AG04450 (cell line): ENCODE measurements around the gene GMDS. TPM values are rescaled to one million over a fixed set of nuclear protein-coding genes. Genes with fewer than 3 reads are reported as not detected.

Source experiments
- CTCF ChIA-PET: fragments of 300-600, 350-600 bp; formaldehyde crosslinking; extraction: SDS; loops from one replicate; lab custom pipeline; 2022; ENCODE audit warnings: antibody characterized with exemption, inconsistent platforms; lab: Charles Lee
- POLR2A ChIA-PET: fragments of 350-600 bp; formaldehyde crosslinking; extraction: SDS; loops from one replicate; lab custom pipeline; 2021; ENCODE audit warnings: antibody characterized with exemption, inconsistent platforms; lab: Yijun Ruan, JAX
- DNase-seq: peaks from one replicate; pipeline ENCODE4 v3.0.0-alpha.2; 2011; ENCODE audit warnings: low read depth, low spot score
- H3K27ac ChIP-seq: one replicate; pipeline ENCODE4 v1.5.1; 2012; ENCODE audit warnings: low read depth, low read length, control low read depth
- H3K27me3 ChIP-seq: one replicate; pipeline ENCODE4 v1.6.0; 2012; ENCODE audit warnings: low read length; ENCODE audit not compliant: control insufficient read depth, insufficient read depth
- H3K4me3 ChIP-seq: 2 replicates; pipeline ENCODE4 v1.5.1; 2011; ENCODE audit warnings: mild to moderate bottlenecking, low read depth, low read length, control low read depth
- H3K9me3 ChIP-seq: 2 replicates; pipeline ENCODE4 v1.5.1; 2012; ENCODE audit warnings: low read length; ENCODE audit not compliant: control insufficient read depth, insufficient read depth
- CTCF ChIP-seq: IDR thresholded peaks from 2 replicates; pipeline ENCODE4 v1.5.1; 2011; ENCODE audit warnings: low read depth, low read length, control low read depth, inconsistent platforms
- polyA plus RNA-seq: library from polyadenylated mRNA; depleted of rRNA; stranded (reverse); fragments of >200 nt; gene quantifications from 2 replicates; pipeline ENCODE4 v1.2.3, GENCODE V29; 2011

The GMDS gene
- polyA plus RNA-seq, 1 experiment, result 26.4 TPM

GRCh38 chr6:1630771-1631217 lies 614.6 kb downstream of the GMDS start:
- Histone ChIP-seq H3K9me3 (no peaks in the 10 kb centered on the region), H3K27ac (no peak overlapping the region), H3K27me3 (peaks cover 15% of the 10 kb centered on the region), H3K4me3 (no peak overlapping the region)
- POLR2A ChIA-PET, result interaction anchor here (1.7 kb wide), 1 partner anchor 20 kb away, joined by 3 read pairs; no protein-coding TSS in a partner anchor
- TF ChIP-seq CTCF, result no peak
- CTCF ChIA-PET, result interaction anchor here (0.6 to 1.4 kb wide), 3 partner anchors 14 to 473 kb away, joined by 3 to 4 read pairs (median 3); no protein-coding TSS in a partner anchor
- no peak for DNase-seq

GRCh38 chr6:1630212-1630770 lies 615.1 kb downstream of the GMDS start:
- CTCF ChIA-PET, result interaction anchor here (0.6 to 1.4 kb wide), 3 partner anchors 13 to 474 kb away, joined by 3 to 4 read pairs (median 3); no protein-coding TSS in a partner anchor
- Histone ChIP-seq H3K4me3 (no peak overlapping the region), H3K27ac (no peak overlapping the region), H3K9me3 (no peaks in the 10 kb centered on the region), H3K27me3 (peaks cover 19% of the 10 kb centered on the region)
- POLR2A ChIA-PET, result interaction anchor here (1.7 kb wide), 1 partner anchor 20 kb away, joined by 3 read pairs; no protein-coding TSS in a partner anchor
- TF ChIP-seq CTCF, result no peak
- no peak for DNase-seq

- Histone ChIP-seq H3K4me3 (no peak overlapping the region), H3K27me3 (peaks cover 20% of the 10 kb centered on the region), H3K9me3 (no peaks in the 10 kb centered on the region), H3K27ac (no peak overlapping the region)
- ChIA-PET POLR2A (no interaction called here), CTCF (interaction anchor here (1.1 to 1.4 kb wide), 2 partner anchors 10 to 475 kb away, joined by 4 to 5 read pairs; no protein-coding TSS in a partner anchor)
- no peak for TF ChIP-seq CTCF
- no peak for DNase-seq
Observed at GRCh38 chr6:1629316-1629715, 616.1 kb downstream of the GMDS start.

GRCh38 chr6:1627827-1628560 lies 617.4 kb downstream of the GMDS start:
- H3K9me3 ChIP-seq, result no peaks in the 10 kb centered on the region; the same call in 1 of the 2 replicates
- H3K27ac ChIP-seq, result no peak overlapping the region
- H3K27me3 ChIP-seq, result peaks cover 24% of the 10 kb centered on the region
- POLR2A ChIA-PET, result no interaction called here
- H3K4me3 ChIP-seq, result no peak overlapping the region
- DNase-seq, result no peak
- TF ChIP-seq CTCF, result no peak
- CTCF ChIA-PET, result interaction anchor here (1.1 to 1.2 kb wide), 2 partner anchors 9 to 59 kb away, joined by 4 to 5 read pairs; no protein-coding TSS in a partner anchor
